ENCODE results near the gene OSBPL8. TPM values are rescaled to one million over a fixed set of nuclear protein-coding genes. Genes with fewer than 3 reads are reported as not detected.

The OSBPL8 gene
- total and polyA plus RNA-seq, 10 of the 15 experiments (the other 5 are each of a cell fraction or from before 2014, with no cell fraction given) = 10.4 to 58.0 (median 32.0) TPM

DNA sequence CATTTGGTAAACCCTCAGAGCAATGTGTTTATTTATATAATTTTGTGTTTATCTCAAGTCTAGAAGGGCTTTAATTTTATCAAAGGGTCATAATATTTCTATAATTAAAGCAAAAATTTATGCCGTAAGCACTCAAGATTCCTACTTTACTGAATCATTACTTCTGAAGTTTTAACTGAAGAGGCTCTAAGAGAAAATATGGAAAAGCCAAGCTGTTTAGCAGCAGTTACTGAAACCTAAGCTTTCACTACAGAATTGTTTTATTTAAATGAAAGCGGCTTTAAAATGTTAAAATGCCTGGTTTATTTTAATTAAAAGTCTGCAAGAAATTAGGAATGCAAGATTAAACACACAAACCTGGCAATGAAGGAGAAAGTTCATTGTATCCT lies 137.4 kb downstream of the OSBPL8 start:
- Histone ChIP-seq H2AFZ (ENCODE audit: control insufficient read depth, low read depth, low read length) (no peak overlapping the region), H3K9ac (ENCODE audit: control insufficient read depth, insufficient read depth, low read length) (no peak overlapping the region), H3K27ac (ENCODE audit: control insufficient read depth, insufficient read depth) (no peak overlapping the region), H4K20me1 (ENCODE audit: control insufficient read depth, insufficient read depth) (no peaks in the 10 kb centered on the region), H3K4me3 (no peak overlapping the region), H3K79me2 (ENCODE audit: control insufficient read depth, insufficient read depth, low read length) (no peaks in the 10 kb centered on the region), H3K9me3 (replicated peaks; ENCODE audit: control insufficient read depth, insufficient read depth, low read length) (peaks cover 3% of the 10 kb centered on the region; the same call in 2 of the 3 replicates), H3K4me1 (ENCODE audit: control insufficient read depth, insufficient read depth, low read length) (no peaks in the 10 kb centered on the region), H3K36me3 (ENCODE audit: control insufficient read depth in 2 of 2, insufficient read depth in 2 of 2, low read length in 1 of 2) (no peaks in the 10 kb centered on the region), H3K27me3 (replicated peaks in 1 of 2; ENCODE audit: control insufficient read depth in 2 of 2, insufficient read depth in 2 of 2, low read length in 1 of 2) (no peaks in the 10 kb centered on the region), H3K4me2 (ENCODE audit: control insufficient read depth, insufficient read depth) (no peak overlapping the region)
- DNase-seq (ENCODE audit: low read depth, low spot score) (no peak), ATAC-seq (no peak), FAIRE-seq (no peak)
- ChIA-PET SMC1A (ENCODE audit: uncharacterized antibody, unreplicated experiment) (interaction anchor here (1.1 to 1.4 kb wide), 2 partner anchors 9 to 17 kb away, joined by 3 to 4 read pairs; no protein-coding TSS in a partner anchor), RAD21 (ENCODE audit: unreplicated experiment) (interaction anchor here (0.9 to 1.1 kb wide), 2 partner anchors 10 to 199 kb away, joined by 3 read pairs; no protein-coding TSS in a partner anchor), CTCF (interaction anchor here (1.0 to 1.1 kb wide), 3 partner anchors 12 to 589 kb away, joined by 3 read pairs; no protein-coding TSS in a partner anchor), POLR2A (no interaction called here)
- BruUV-seq (replicated peaks) = no TSS peak
- TF ChIP-seq NRF1 (conservative IDR thresholded peaks at IDR 0.05; ENCODE audit: low read depth, low read length) = no peak
- TF ChIP-seq FOXK2 (IDR thresholded peaks at IDR 0.05) = no peak
- TF ChIP-seq SREBF2 (IDR thresholded peaks at IDR 0.05; ENCODE audit: low read length) = no peak
- no peak for TF ChIP-seq KAT2A (conservative IDR thresholded peaks at IDR 0.05; ENCODE audit: control insufficient read depth, low read depth, low read length)
- TF ChIP-seq POLR2AphosphoS5 (IDR thresholded peaks at IDR 0.05; ENCODE audit: low read length) = no peak
- TF ChIP-seq CHD4 (IDR thresholded peaks at IDR 0.05) = no peak
- TF ChIP-seq CHD1 (IDR thresholded peaks at IDR 0.05; ENCODE audit: low read depth, low read length) = no peak
- no peak for TF ChIP-seq MEF2B (IDR thresholded peaks at IDR 0.05; ENCODE audit: partially characterized antibody, poor library complexity, severe bottlenecking)
- TF ChIP-seq HCFC1 (IDR thresholded peaks at IDR 0.05; ENCODE audit: low read length) = no peak
- TF ChIP-seq ASH2L (IDR thresholded peaks at IDR 0.05; ENCODE audit: borderline replicate concordance, low read depth) = no peak
- no peak for TF ChIP-seq ZNF384 (IDR thresholded peaks at IDR 0.05; ENCODE audit: borderline replicate concordance, low read depth, low read length)
- TF ChIP-seq, protein P1, sequence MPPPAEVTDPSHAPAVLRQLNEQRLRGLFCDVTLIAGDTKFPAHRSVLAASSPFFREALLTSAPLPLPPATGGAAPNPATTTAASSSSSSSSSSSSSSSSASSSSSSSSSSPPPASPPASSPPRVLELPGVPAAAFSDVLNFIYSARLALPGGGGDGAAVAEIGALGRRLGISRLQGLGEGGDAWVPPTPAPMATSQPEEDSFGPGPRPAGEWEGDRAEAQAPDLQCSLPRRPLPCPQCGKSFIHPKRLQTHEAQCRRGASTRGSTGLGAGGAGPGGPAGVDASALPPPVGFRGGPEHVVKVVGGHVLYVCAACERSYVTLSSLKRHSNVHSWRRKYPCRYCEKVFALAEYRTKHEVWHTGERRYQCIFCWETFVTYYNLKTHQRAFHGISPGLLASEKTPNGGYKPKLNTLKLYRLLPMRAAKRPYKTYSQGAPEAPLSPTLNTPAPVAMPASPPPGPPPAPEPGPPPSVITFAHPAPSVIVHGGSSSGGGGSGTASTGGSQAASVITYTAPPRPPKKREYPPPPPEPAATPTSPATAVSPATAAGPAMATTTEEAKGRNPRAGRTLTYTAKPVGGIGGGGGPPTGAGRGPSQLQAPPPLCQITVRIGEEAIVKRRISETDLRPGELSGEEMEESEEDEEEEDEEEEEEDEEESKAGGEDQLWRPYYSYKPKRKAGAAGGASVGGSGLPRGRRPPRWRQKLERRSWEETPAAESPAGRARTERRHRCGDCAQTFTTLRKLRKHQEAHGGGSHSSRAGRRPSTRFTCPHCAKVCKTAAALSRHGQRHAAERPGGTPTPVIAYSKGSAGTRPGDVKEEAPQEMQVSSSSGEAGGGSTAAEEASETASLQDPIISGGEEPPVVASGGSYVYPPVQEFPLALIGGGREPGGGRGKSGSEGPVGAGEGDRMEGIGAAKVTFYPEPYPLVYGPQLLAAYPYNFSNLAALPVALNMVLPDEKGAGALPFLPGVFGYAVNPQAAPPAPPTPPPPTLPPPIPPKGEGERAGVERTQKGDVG (CRISPR knock-in tag; IDR thresholded peaks at IDR 0.05) = no peak
- TF ChIP-seq MEF2A (IDR thresholded peaks at IDR 0.05; ENCODE audit: insufficient read depth, low read depth, low read length) = no peak
- no peak for TF ChIP-seq STAT1 (conservative IDR thresholded peaks at IDR 0.05)
- TF ChIP-seq ZNF274 (IDR thresholded peaks at IDR 0.05; ENCODE audit: insufficient read depth, insufficient read length) = no peak
- TF ChIP-seq CBFB (IDR thresholded peaks at IDR 0.05; ENCODE audit: low read depth) = no peak
- TF ChIP-seq RCOR1 (conservative IDR thresholded peaks at IDR 0.05; ENCODE audit: low read depth, low read length) = no peak
- TF ChIP-seq JUND (IDR thresholded peaks at IDR 0.05; ENCODE audit: low read depth, low read length) = no peak
- no peak for TF ChIP-seq GABPA (IDR thresholded peaks at IDR 0.05; ENCODE audit: low read depth)
- TF ChIP-seq, protein P2, sequence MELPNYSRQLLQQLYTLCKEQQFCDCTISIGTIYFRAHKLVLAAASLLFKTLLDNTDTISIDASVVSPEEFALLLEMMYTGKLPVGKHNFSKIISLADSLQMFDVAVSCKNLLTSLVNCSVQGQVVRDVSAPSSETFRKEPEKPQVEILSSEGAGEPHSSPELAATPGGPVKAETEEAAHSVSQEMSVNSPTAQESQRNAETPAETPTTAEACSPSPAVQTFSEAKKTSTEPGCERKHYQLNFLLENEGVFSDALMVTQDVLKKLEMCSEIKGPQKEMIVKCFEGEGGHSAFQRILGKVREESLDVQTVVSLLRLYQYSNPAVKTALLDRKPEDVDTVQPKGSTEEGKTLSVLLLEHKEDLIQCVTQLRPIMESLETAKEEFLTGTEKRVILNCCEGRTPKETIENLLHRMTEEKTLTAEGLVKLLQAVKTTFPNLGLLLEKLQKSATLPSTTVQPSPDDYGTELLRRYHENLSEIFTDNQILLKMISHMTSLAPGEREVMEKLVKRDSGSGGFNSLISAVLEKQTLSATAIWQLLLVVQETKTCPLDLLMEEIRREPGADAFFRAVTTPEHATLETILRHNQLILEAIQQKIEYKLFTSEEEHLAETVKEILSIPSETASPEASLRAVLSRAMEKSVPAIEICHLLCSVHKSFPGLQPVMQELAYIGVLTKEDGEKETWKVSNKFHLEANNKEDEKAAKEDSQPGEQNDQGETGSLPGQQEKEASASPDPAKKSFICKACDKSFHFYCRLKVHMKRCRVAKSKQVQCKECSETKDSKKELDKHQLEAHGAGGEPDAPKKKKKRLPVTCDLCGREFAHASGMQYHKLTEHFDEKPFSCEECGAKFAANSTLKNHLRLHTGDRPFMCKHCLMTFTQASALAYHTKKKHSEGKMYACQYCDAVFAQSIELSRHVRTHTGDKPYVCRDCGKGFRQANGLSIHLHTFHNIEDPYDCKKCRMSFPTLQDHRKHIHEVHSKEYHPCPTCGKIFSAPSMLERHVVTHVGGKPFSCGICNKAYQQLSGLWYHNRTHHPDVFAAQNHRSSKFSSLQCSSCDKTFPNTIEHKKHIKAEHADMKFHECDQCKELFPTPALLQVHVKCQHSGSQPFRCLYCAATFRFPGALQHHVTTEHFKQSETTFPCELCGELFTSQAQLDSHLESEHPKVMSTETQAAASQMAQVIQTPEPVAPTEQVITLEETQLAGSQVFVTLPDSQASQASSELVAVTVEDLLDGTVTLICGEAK (IDR thresholded peaks at IDR 0.05; ENCODE audit: borderline replicate concordance) = no peak
- in situ Hi-C loops (cut with MboI) (no loop called here), intact Hi-C loops (cut with micrococcal nuclease; ENCODE audit: unreplicated experiment) (no loop called here)
- WGBS (ENCODE audit: insufficient coverage, insufficient replicate concordance, low lambda C conversion rate, missing lambda C conversion rate) = 97% methylated on average over 2 of the region's 2 CpGs

Data from GM12878 (cell line).